MM.1S (cell line): Measurements from ENCODE around the gene PDLIM5.

Experiments used
- EZH2 ChIP-seq: fragments of 300-600 bp; sonication (generic); optimal IDR thresholded peaks from 2 replicates; pipeline ENCODE3; 2017; ENCODE audit warnings: low read depth, mild to moderate bottlenecking, antibody characterized with exemption, low read length, mixed read lengths
- EZH2phosphoT487 ChIP-seq: fragments of 300-600 bp; sonication (generic); IDR thresholded peaks from 2 replicates; pipeline ENCODE4 v1.6.1; 2018; ENCODE audit warnings: antibody characterized with exemption, low read length
- TF ChIP-seq, protein P1 (sequence below): fragments of 300-600 bp; sonication (generic); IDR thresholded peaks from 2 replicates; pipeline ENCODE4 v1.5.1; 2016; ENCODE audit warnings: antibody characterized with exemption, low read length, mixed read lengths

DNA sequence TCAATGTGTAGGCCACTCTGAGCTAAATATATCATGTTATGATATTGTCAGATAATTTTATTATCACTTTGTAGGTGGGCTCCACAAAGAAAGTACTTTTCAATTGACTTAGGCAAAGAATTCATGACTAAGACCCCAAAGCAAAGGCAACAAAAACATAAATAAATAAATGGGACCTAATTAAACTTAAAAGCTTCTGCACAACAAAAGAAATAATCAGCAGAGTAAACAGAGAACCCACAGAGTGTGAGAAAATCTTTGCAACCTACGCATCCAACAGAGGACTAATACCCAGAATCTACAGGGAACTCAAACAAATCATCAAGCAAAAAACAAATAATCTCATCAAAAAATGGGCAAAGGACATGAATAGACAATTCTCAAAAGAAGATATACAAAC lies 15.2 kb upstream of the PDLIM5 start:
- TF ChIP-seq, protein P1, sequence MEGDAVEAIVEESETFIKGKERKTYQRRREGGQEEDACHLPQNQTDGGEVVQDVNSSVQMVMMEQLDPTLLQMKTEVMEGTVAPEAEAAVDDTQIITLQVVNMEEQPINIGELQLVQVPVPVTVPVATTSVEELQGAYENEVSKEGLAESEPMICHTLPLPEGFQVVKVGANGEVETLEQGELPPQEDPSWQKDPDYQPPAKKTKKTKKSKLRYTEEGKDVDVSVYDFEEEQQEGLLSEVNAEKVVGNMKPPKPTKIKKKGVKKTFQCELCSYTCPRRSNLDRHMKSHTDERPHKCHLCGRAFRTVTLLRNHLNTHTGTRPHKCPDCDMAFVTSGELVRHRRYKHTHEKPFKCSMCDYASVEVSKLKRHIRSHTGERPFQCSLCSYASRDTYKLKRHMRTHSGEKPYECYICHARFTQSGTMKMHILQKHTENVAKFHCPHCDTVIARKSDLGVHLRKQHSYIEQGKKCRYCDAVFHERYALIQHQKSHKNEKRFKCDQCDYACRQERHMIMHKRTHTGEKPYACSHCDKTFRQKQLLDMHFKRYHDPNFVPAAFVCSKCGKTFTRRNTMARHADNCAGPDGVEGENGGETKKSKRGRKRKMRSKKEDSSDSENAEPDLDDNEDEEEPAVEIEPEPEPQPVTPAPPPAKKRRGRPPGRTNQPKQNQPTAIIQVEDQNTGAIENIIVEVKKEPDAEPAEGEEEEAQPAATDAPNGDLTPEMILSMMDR = no peak
- TF ChIP-seq EZH2 = no peak
- TF ChIP-seq EZH2phosphoT487 = no peak
